ENCODE data around the gene SOX15. TPM values are rescaled to one million over a fixed set of nuclear protein-coding genes. Genes with fewer than 3 reads are reported as not detected.
A peak's percentile ranks its signal among the peaks of the same experiment; 100 is the strongest.

Gene SOX15
- total RNA-seq, 2 experiments from 2014 or later = 0.84 to 1.6 TPM

GRCh38 chr17:7560172-7561027, 29.5 kb downstream of the SOX15 start:
- POLR2A ChIA-PET = interaction anchor here (0.6 to 1.5 kb wide), 11 partner anchors 13 to 686 kb away, joined by 3 to 9 read pairs (median 3); partner anchors contain the start of genes TMEM102 and TNFSF12
- H3K36me3 ChIP-seq (ENCODE audit: insufficient read depth, low read length) = peaks cover 22% of the 10 kb centered on the region
- TF ChIP-seq CTCF (conservative IDR thresholded peaks at IDR 0.05; ENCODE audit: low read length) (no peak; the same call in 1 of the 2 replicates), EZH2phosphoT487 (IDR thresholded peaks at IDR 0.05; ENCODE audit: borderline replicate concordance, low read depth, low read length) (no peak)
- peak overlapping the region; percentile 94 for H3K4me3 ChIP-seq (ENCODE audit: low read depth, low read length, poor library complexity, severe bottlenecking)
- peaks cover 47% of the 10 kb centered on the region for H3K4me1 ChIP-seq (ENCODE audit: insufficient read depth, low read length, poor library complexity, severe bottlenecking)
- H3K79me2 ChIP-seq (ENCODE audit: insufficient read depth, low read depth, low read length) = peaks cover 31% of the 10 kb centered on the region; the same call in 1 of the 2 replicates
- no peaks in the 10 kb centered on the region for H3K9me2 ChIP-seq (ENCODE audit: insufficient read depth, low read length)
- peak; percentile 81 for DNase-seq (ENCODE audit: low spot score)
- peak overlapping the region; percentile 80 for H3K27ac ChIP-seq (ENCODE audit: low read depth, low read length, poor library complexity, severe bottlenecking)
- peak overlapping the region; percentile 74 for H3K4me2 ChIP-seq (ENCODE audit: low read length)
- intact Hi-C loops (cut with micrococcal nuclease; ENCODE audit: unreplicated experiment) = loop anchor here (1.0 to 2.0 kb wide), 5 partner anchors 12 to 204 kb away; partner anchors contain the start of gene POLR2A
- no peaks in the 10 kb centered on the region for H4K20me1 ChIP-seq (ENCODE audit: insufficient read depth, low read length)
- BruUV-seq (replicated peaks) = no TSS peak
- CTCF ChIA-PET (ENCODE audit: unreplicated experiment) = interaction anchor here (0.6 to 2.3 kb wide), 8 partner anchors 46 to 223 kb away, joined by 3 to 18 read pairs (median 3); partner anchors contain the start of genes TMEM95 and WRAP53
- H3K9me3 ChIP-seq (ENCODE audit: low read length) = no peaks in the 10 kb centered on the region
- no peak overlapping the region; the same call in 1 of the 2 replicates for H2AFZ ChIP-seq (ENCODE audit: low read length)

- H3K9me2 ChIP-seq (ENCODE audit: insufficient read depth, low read length) = no peaks in the 10 kb centered on the region
- H3K27ac ChIP-seq (ENCODE audit: low read depth, low read length, poor library complexity, severe bottlenecking) = no peak overlapping the region
- intact Hi-C loops (cut with micrococcal nuclease; ENCODE audit: unreplicated experiment) = loop anchor here (2.0 kb wide), 1 partner anchor 75 kb away; the partner anchor contains the start of gene POLR2A
- H2AFZ ChIP-seq (ENCODE audit: low read length) = no peak overlapping the region
- peaks cover 25% of the 10 kb centered on the region; the same call in 1 of the 2 replicates for H3K79me2 ChIP-seq (ENCODE audit: insufficient read depth, low read depth, low read length)
- POLR2A ChIA-PET = interaction anchor here (1.0 to 1.5 kb wide), 4 partner anchors 12 to 125 kb away, joined by 3 to 9 read pairs (median 3); partner anchors contain the start of genes TMEM102 and TNFSF12
- TF ChIP-seq EZH2phosphoT487 (IDR thresholded peaks at IDR 0.05; ENCODE audit: borderline replicate concordance, low read depth, low read length) (no peak), CTCF (conservative IDR thresholded peaks at IDR 0.05; ENCODE audit: low read length) (no peak)
- H3K9me3 ChIP-seq (ENCODE audit: low read length) = no peaks in the 10 kb centered on the region
- H3K4me3 ChIP-seq (ENCODE audit: low read depth, low read length, poor library complexity, severe bottlenecking) = no peak overlapping the region
- DNase-seq (ENCODE audit: low spot score) = no peak
- no peaks in the 10 kb centered on the region for H4K20me1 ChIP-seq (ENCODE audit: insufficient read depth, low read length)
- H3K36me3 ChIP-seq (ENCODE audit: insufficient read depth, low read length) = peaks cover 14% of the 10 kb centered on the region; the same call in 1 of the 2 replicates
- CTCF ChIA-PET (ENCODE audit: unreplicated experiment) = interaction anchor here (0.5 to 2.3 kb wide), 5 partner anchors 45 to 222 kb away, joined by 3 to 18 read pairs (median 3); no protein-coding TSS in a partner anchor
- peaks cover 47% of the 10 kb centered on the region for H3K4me1 ChIP-seq (ENCODE audit: insufficient read depth, low read length, poor library complexity, severe bottlenecking)
- BruUV-seq (replicated peaks) = no TSS peak
- H3K4me2 ChIP-seq (ENCODE audit: low read length) = peak overlapping the region; percentile 74
Observed at GRCh38 chr17:7559320-7560171, 30.3 kb downstream of the SOX15 start.
